ENCODE data around the gene CRPPA. TPM values are rescaled to one million over a fixed set of nuclear protein-coding genes. Genes with fewer than 3 reads are reported as not detected.
"Not testable (repeated sequence)": the region's sequence is repeated elsewhere in the genome, so short reads cannot be mapped to it uniquely, and the experiment has no call there.

The CRPPA gene
- total and polyA plus RNA-seq, 2 donors (not counting 3 experiments of a cell fraction or from before 2014, with no cell fraction given) = 0.58 to 3.5 TPM

- DNase-seq (ENCODE audit: low read depth, low spot score) = no peak
- Histone ChIP-seq H3K4me1 (ENCODE audit: control insufficient read depth, extremely low read depth, insufficient read depth, low read length) (no peaks in the 10 kb centered on the region), H3K27ac (ENCODE audit: insufficient read depth, low read depth, low read length) (no peak overlapping the region), H4K20me1 (replicated peaks; ENCODE audit: control insufficient read depth, extremely low read depth, insufficient read depth, low read length) (no peaks in the 10 kb centered on the region), H3K36me3 (ENCODE audit: control insufficient read depth in 2 of 2, extremely low read depth in 1 of 2, insufficient read depth in 2 of 2, low read length in 2 of 2) (no peaks in the 10 kb centered on the region), H2AFZ (ENCODE audit: low read depth, low read length) (no peak overlapping the region), H3K79me2 (ENCODE audit: control insufficient read depth, insufficient read depth, low read length) (no peaks in the 10 kb centered on the region), H3K9me3 (replicated peaks; ENCODE audit: control insufficient read depth, insufficient read depth, low read length) (no peaks in the 10 kb centered on the region), H3K4me2 (ENCODE audit: insufficient read depth, low read length) (no peak overlapping the region), H3K9ac (replicated peaks; ENCODE audit: extremely low read depth, insufficient read depth, low read length) (no peak overlapping the region), H3K9me1 (replicated peaks; ENCODE audit: control insufficient read depth, extremely low read depth, insufficient read depth, low read length) (no peaks in the 10 kb centered on the region), H3K27me3 (ENCODE audit: control insufficient read depth in 2 of 2, insufficient read depth in 2 of 2, low read length in 2 of 2) (no peaks in the 10 kb centered on the region), H3K4me3 (replicated peaks in 1 of 3; ENCODE audit: insufficient read depth in 1 of 3, low read depth in 1 of 3, low read length in 3 of 3) (no peak overlapping the region)
- CTCF ChIA-PET = no interaction called here
- FAIRE-seq = no peak
- BruUV-seq (replicated peaks) = no TSS peak
- TF ChIP-seq CTCF (IDR thresholded peaks at IDR 0.05; ENCODE audit: extremely low read depth in 1 of 2, insufficient read depth in 1 of 2, low read depth in 1 of 2, low read length in 2 of 2) = no peak
- TF ChIP-seq POLR2A (IDR thresholded peaks at IDR 0.05; ENCODE audit: low read depth, low read length) = no peak
- TF ChIP-seq MAX (IDR thresholded peaks at IDR 0.05; ENCODE audit: insufficient read depth, insufficient read length) = no peak
- TF ChIP-seq FOS (IDR thresholded peaks at IDR 0.05; ENCODE audit: borderline replicate concordance, insufficient read depth, low read length) = no peak
- TF ChIP-seq GATA2 (IDR thresholded peaks at IDR 0.05; ENCODE audit: insufficient read depth, insufficient read length, low read depth, low read length) = no peak
- TF ChIP-seq EZH2 (IDR thresholded peaks at IDR 0.05; ENCODE audit: borderline replicate concordance, low read depth, low read length, severe bottlenecking) = no peak
- POLR2A ChIA-PET = no interaction called here
- dilution Hi-C loops (cut with MboI; ENCODE audit: extremely low pct_ligation_motif_present, low sequenced_read_pairs) = no loop called here
- intact Hi-C loops (cut with micrococcal nuclease) = no loop called here
Observed at GRCh38 chr7:16392990-16393523, 28.3 kb downstream of the CRPPA start.

GRCh38 chr7:16383786-16384185 lies 37.6 kb downstream of the CRPPA start:
- H3K9me3 ChIP-seq (replicated peaks; ENCODE audit: control insufficient read depth, insufficient read depth, low read length); H3K27me3 ChIP-seq (ENCODE audit: control insufficient read depth in 2 of 2, insufficient read depth in 2 of 2, low read length in 2 of 2); H3K9ac ChIP-seq (replicated peaks; ENCODE audit: extremely low read depth, insufficient read depth, low read length); DNase-seq (ENCODE audit: low read depth, low spot score); H3K27ac ChIP-seq (ENCODE audit: insufficient read depth, low read depth, low read length); H3K4me1 ChIP-seq (ENCODE audit: control insufficient read depth, extremely low read depth, insufficient read depth, low read length); H3K4me3 ChIP-seq (replicated peaks in 1 of 3; ENCODE audit: insufficient read depth in 1 of 3, low read depth in 1 of 3, low read length in 3 of 3); H3K79me2 ChIP-seq (ENCODE audit: control insufficient read depth, insufficient read depth, low read length); H4K20me1 ChIP-seq (replicated peaks; ENCODE audit: control insufficient read depth, extremely low read depth, insufficient read depth, low read length); intact Hi-C loops (cut with micrococcal nuclease); POLR2A ChIA-PET; CTCF ChIA-PET; dilution Hi-C loops (cut with MboI; ENCODE audit: extremely low pct_ligation_motif_present, low sequenced_read_pairs); H2AFZ ChIP-seq (ENCODE audit: low read depth, low read length); FAIRE-seq; H3K9me1 ChIP-seq (replicated peaks; ENCODE audit: control insufficient read depth, extremely low read depth, insufficient read depth, low read length); H3K4me2 ChIP-seq (ENCODE audit: insufficient read depth, low read length); BruUV-seq (replicated peaks); H3K36me3 ChIP-seq (ENCODE audit: control insufficient read depth in 2 of 2, extremely low read depth in 1 of 2, insufficient read depth in 2 of 2, low read length in 2 of 2): not testable (repeated sequence)

- CTCF ChIA-PET; dilution Hi-C loops (cut with MboI; ENCODE audit: extremely low pct_ligation_motif_present, low sequenced_read_pairs); H3K9ac ChIP-seq (replicated peaks; ENCODE audit: extremely low read depth, insufficient read depth, low read length); H3K36me3 ChIP-seq (ENCODE audit: control insufficient read depth in 2 of 2, extremely low read depth in 1 of 2, insufficient read depth in 2 of 2, low read length in 2 of 2); H3K9me3 ChIP-seq (replicated peaks; ENCODE audit: control insufficient read depth, insufficient read depth, low read length); H4K20me1 ChIP-seq (replicated peaks; ENCODE audit: control insufficient read depth, extremely low read depth, insufficient read depth, low read length); H3K27ac ChIP-seq (ENCODE audit: insufficient read depth, low read depth, low read length); H3K4me1 ChIP-seq (ENCODE audit: control insufficient read depth, extremely low read depth, insufficient read depth, low read length); BruUV-seq (replicated peaks); H3K79me2 ChIP-seq (ENCODE audit: control insufficient read depth, insufficient read depth, low read length); H2AFZ ChIP-seq (ENCODE audit: low read depth, low read length); H3K27me3 ChIP-seq (ENCODE audit: control insufficient read depth in 2 of 2, insufficient read depth in 2 of 2, low read length in 2 of 2); POLR2A ChIA-PET; H3K9me1 ChIP-seq (replicated peaks; ENCODE audit: control insufficient read depth, extremely low read depth, insufficient read depth, low read length); H3K4me2 ChIP-seq (ENCODE audit: insufficient read depth, low read length); H3K4me3 ChIP-seq (replicated peaks in 1 of 3; ENCODE audit: insufficient read depth in 1 of 3, low read depth in 1 of 3, low read length in 3 of 3); intact Hi-C loops (cut with micrococcal nuclease); DNase-seq (ENCODE audit: low read depth, low spot score); FAIRE-seq: not testable (repeated sequence)
Observed at GRCh38 chr7:16383103-16383502, 38.2 kb downstream of the CRPPA start.

Measured in endothelial cell of umbilical vein (primary cell).